OCI-LY1 (cell line): ENCODE results near the gene NEURL1.
A peak's percentile ranks its signal among the peaks of the same experiment; 100 is the strongest.

Source experiments
- H2AFZ ChIP-seq: fragments of 200-600 bp; sonication (generic), shearing (Covaris generic); 2 replicates; pipeline ENCODE4 v1.6.0; 2014; ENCODE audit warnings: antibody characterized with exemption, mild to moderate bottlenecking, low read length
- H3F3A ChIP-seq: fragments of 200-600 bp; sonication (generic), shearing (Covaris generic); 2 replicates; pipeline ENCODE4 v1.6.0; 2014; ENCODE audit warnings: mild to moderate bottlenecking, antibody characterized with exemption, low read length, moderate library complexity; ENCODE audit not compliant: insufficient read depth
- H3K27ac ChIP-seq: fragments of 200-600 bp; sonication (generic); 2 replicates; pipeline ENCODE4 v1.5.1; 2014; ENCODE audit warnings: low read length, mixed run types, mild to moderate bottlenecking, low read depth; ENCODE audit not compliant: poor library complexity, severe bottlenecking
- H3K27me3 ChIP-seq: fragments of 200-600 bp; sonication (generic); 2 replicates; pipeline ENCODE4 v1.6.0; 2014; ENCODE audit warnings: antibody characterized with exemption, mild to moderate bottlenecking, low read length, moderate library complexity; ENCODE audit not compliant: insufficient read depth
- H3K36me3 ChIP-seq: fragments of 200-600 bp; sonication (generic); 2 replicates; pipeline ENCODE4 v1.6.1; 2014; ENCODE audit warnings: mild to moderate bottlenecking, antibody characterized with exemption, low read length, moderate library complexity, mixed read lengths; ENCODE audit not compliant: insufficient read depth
- H3K4me1 ChIP-seq: fragments of 200-600 bp; sonication (generic); 2 replicates; pipeline ENCODE4 v1.5.1; 2014; ENCODE audit warnings: mild to moderate bottlenecking, low read length, moderate library complexity; ENCODE audit not compliant: insufficient read depth, severe bottlenecking
- H3K4me2 ChIP-seq: fragments of 200-600 bp; sonication (generic), shearing (Covaris generic); 2 replicates; pipeline ENCODE4 v1.6.1; 2014; ENCODE audit warnings: low read length
- H3K4me3 ChIP-seq: fragments of 200-600 bp; sonication (generic); 2 replicates; pipeline ENCODE4 v1.5.1; 2014; ENCODE audit warnings: low read length, low read depth, mild to moderate bottlenecking, mixed read lengths; ENCODE audit not compliant: poor library complexity, severe bottlenecking
- H3K79me2 ChIP-seq: fragments of 200-600 bp; shearing (Covaris generic); 2 replicates; pipeline ENCODE4 v1.6.1; 2016; ENCODE audit warnings: mixed run types, low read length, mixed read lengths; ENCODE audit not compliant: insufficient read depth
- H3K9ac ChIP-seq: fragments of 200-600 bp; sonication (generic), shearing (Covaris generic); 2 replicates; pipeline ENCODE4 v1.6.1; 2014; ENCODE audit warnings: mild to moderate bottlenecking, low read length, mixed read lengths
- H3K9me2 ChIP-seq: fragments of 200-600 bp; sonication (generic), shearing (Covaris generic); 2 replicates; pipeline ENCODE4 v1.6.1; 2014; ENCODE audit warnings: low read depth, mild to moderate bottlenecking, low read length, mixed read lengths
- H3K9me3 ChIP-seq: fragments of 200-600 bp; shearing (Covaris generic); 2 replicates; pipeline ENCODE4 v1.6.1; 2014; ENCODE audit warnings: low read length, mixed read lengths
- H4K20me1 ChIP-seq: fragments of 200-600 bp; sonication (generic), shearing (Covaris generic); 2 replicates; pipeline ENCODE4 v1.6.0; 2016; ENCODE audit warnings: mild to moderate bottlenecking, low read length; ENCODE audit not compliant: insufficient read depth
- CTCF ChIP-seq: fragments of 200-600 bp; sonication (generic), shearing (Covaris generic); IDR thresholded peaks from 2 replicates; pipeline ENCODE4 v1.5.1; 2017; ENCODE audit warnings: mild to moderate bottlenecking, antibody characterized with exemption, low read length, moderate library complexity, mixed read lengths
- EZH2 ChIP-seq: fragments of 200-600 bp; sonication (generic), shearing (Covaris generic); IDR thresholded peaks from 2 replicates; pipeline ENCODE4 v1.8.0; 2017; ENCODE audit warnings: borderline replicate concordance, mixed run types, mild to moderate bottlenecking, antibody characterized with exemption, low read length, moderate library complexity, mixed read lengths

The NEURL1 gene

GRCh38 chr10:103542764-103543616 lies 49.5 kb downstream of the NEURL1 start:
- Histone ChIP-seq H3F3A (no peaks in the 10 kb centered on the region), H3K9ac (no peak overlapping the region), H2AFZ (no peak overlapping the region), H3K4me2 (peak overlapping the region; percentile 30; the same call in 1 of the 2 replicates), H3K27ac (no peak overlapping the region), H3K4me1 (peaks cover 8% of the 10 kb centered on the region), H3K9me2 (no peaks in the 10 kb centered on the region), H3K79me2 (no peaks in the 10 kb centered on the region), H3K4me3 (peak overlapping the region; percentile 16), H3K36me3 (no peaks in the 10 kb centered on the region), H4K20me1 (no peaks in the 10 kb centered on the region), H3K9me3 (no peaks in the 10 kb centered on the region), H3K27me3 (no peaks in the 10 kb centered on the region; the same call in 1 of the 2 replicates)
- TF ChIP-seq CTCF (peak; percentile 28; the same call in 1 of the 2 replicates), EZH2 (no peak)

GRCh38 chr10:103543617-103544525 lies 50.4 kb downstream of the NEURL1 start:
- H2AFZ ChIP-seq, result no peak overlapping the region
- H3K4me2 ChIP-seq, result no peak overlapping the region
- H3K9ac ChIP-seq, result no peak overlapping the region
- H3K9me3 ChIP-seq, result no peaks in the 10 kb centered on the region
- H3K79me2 ChIP-seq, result no peaks in the 10 kb centered on the region
- no peak for TF ChIP-seq EZH2
- no peak for TF ChIP-seq CTCF
- no peaks in the 10 kb centered on the region for H3F3A ChIP-seq
- no peaks in the 10 kb centered on the region; the same call in 1 of the 2 replicates for H3K27me3 ChIP-seq
- H3K36me3 ChIP-seq, result no peaks in the 10 kb centered on the region
- H3K4me1 ChIP-seq, result peaks cover 8% of the 10 kb centered on the region
- H3K4me3 ChIP-seq, result no peak overlapping the region
- H3K9me2 ChIP-seq, result no peaks in the 10 kb centered on the region
- H4K20me1 ChIP-seq, result no peaks in the 10 kb centered on the region
- no peak overlapping the region for H3K27ac ChIP-seq

GRCh38 chr10:103544657-103545310 lies 51.3 kb downstream of the NEURL1 start:
- H3F3A ChIP-seq, result no peaks in the 10 kb centered on the region
- H3K36me3 ChIP-seq, result no peaks in the 10 kb centered on the region
- no peak overlapping the region for H3K9ac ChIP-seq
- no peak overlapping the region for H3K27ac ChIP-seq
- no peak overlapping the region for H2AFZ ChIP-seq
- no peaks in the 10 kb centered on the region for H4K20me1 ChIP-seq
- no peaks in the 10 kb centered on the region; the same call in 1 of the 2 replicates for H3K27me3 ChIP-seq
- H3K4me2 ChIP-seq, result no peak overlapping the region
- no peaks in the 10 kb centered on the region for H3K79me2 ChIP-seq
- no peaks in the 10 kb centered on the region for H3K9me3 ChIP-seq
- peaks cover 8% of the 10 kb centered on the region for H3K4me1 ChIP-seq
- no peak for TF ChIP-seq CTCF
- no peak for TF ChIP-seq EZH2
- H3K9me2 ChIP-seq, result no peaks in the 10 kb centered on the region
- H3K4me3 ChIP-seq, result no peak overlapping the region
